Measurements from ENCODE around the gene PDE5A. TPM values are rescaled to one million over a fixed set of nuclear protein-coding genes. Genes with fewer than 3 reads are reported as not detected.
"Not testable (repeated sequence)": the region's sequence is repeated elsewhere in the genome, so short reads cannot be mapped to it uniquely, and the experiment has no call there.

PDE5A gene

GRCh38 chr4:119449851-119450250 lies 178.8 kb downstream of the PDE5A start:
- not testable (repeated sequence) for H4K8ac ChIP-seq (ENCODE audit: low read length); H2AFZ ChIP-seq (ENCODE audit: low read depth, low read length); H3K79me1 ChIP-seq (replicated peaks; ENCODE audit: low read length, poor library complexity, severe bottlenecking); H3K4me3 ChIP-seq (ENCODE audit: insufficient read depth in 1 of 2, low read depth in 1 of 2, low read length in 2 of 2); H2AK5ac ChIP-seq (ENCODE audit: low read length, severe bottlenecking); H3K4me2 ChIP-seq (ENCODE audit: low read length, poor library complexity, severe bottlenecking); H3K27ac ChIP-seq (ENCODE audit: low read length, poor library complexity, severe bottlenecking); H3K23ac ChIP-seq (ENCODE audit: low read length in 2 of 2); DNase-seq; H3K36me3 ChIP-seq (ENCODE audit: control insufficient read depth in 1 of 2, insufficient read depth in 2 of 2, low read depth in 1 of 2, low read length in 2 of 2); H2BK5ac ChIP-seq (ENCODE audit: low read depth, low read length, poor library complexity, severe bottlenecking); H3K4me1 ChIP-seq (ENCODE audit: control insufficient read depth, insufficient read depth, low read depth, low read length); H3K9me3 ChIP-seq (ENCODE audit: control insufficient read depth, low read length); H3K9ac ChIP-seq (ENCODE audit: low read length); H3K18ac ChIP-seq (ENCODE audit: low read depth in 1 of 2, low read length in 2 of 2); H2BK15ac ChIP-seq (ENCODE audit: low read depth, poor library complexity, severe bottlenecking); H2BK120ac ChIP-seq (ENCODE audit: low read depth, low read length); H2BK12ac ChIP-seq (ENCODE audit: low read length in 2 of 2); H3K4ac ChIP-seq (ENCODE audit: low read depth in 1 of 2, low read length in 2 of 2); H4K91ac ChIP-seq (ENCODE audit: low read length); H3K14ac ChIP-seq (ENCODE audit: low read length in 2 of 2); H3K27me3 ChIP-seq (ENCODE audit: control insufficient read depth in 1 of 2, insufficient read depth in 1 of 2, low read length in 2 of 2)
- WGBS, result 77% methylated on average over 5 of the region's 6 CpGs

Small RNA genes lying within 50 kb of the gene (small RNA-seq; reads per million reads assigned to genes)
- not detected for gene RF00614 (ENCODE audit: low read depth)
